ENCODE data around the gene CNN2.

The CNN2 gene

GRCh38 chr19:1032264-1032867 lies 6.0 kb downstream of the CNN2 start:
- no peak for DNase-seq

GRCh38 chr19:1035998-1036621 lies 9.7 kb downstream of the CNN2 start:
- DNase-seq = no peak

DNA sequence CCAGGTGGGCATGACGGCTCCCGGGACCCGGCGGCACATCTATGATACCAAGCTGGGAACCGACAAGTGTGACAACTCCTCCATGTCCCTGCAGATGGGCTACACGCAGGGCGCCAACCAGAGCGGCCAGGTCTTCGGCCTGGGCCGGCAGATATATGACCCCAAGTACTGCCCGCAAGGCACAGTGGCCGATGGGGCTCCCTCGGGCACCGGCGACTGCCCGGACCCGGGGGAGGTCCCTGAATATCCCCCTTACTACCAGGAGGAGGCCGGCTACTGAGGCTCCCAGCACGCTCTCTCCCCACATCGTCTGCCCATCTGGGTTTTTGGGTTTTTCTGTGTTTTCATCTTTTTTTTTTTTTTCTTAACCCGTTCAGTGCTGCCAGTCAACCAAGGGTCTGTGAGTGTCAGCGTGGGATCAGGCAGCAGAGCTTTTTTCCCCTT lies 11.2 kb downstream of the CNN2 start:
- no peak for DNase-seq

DNA sequence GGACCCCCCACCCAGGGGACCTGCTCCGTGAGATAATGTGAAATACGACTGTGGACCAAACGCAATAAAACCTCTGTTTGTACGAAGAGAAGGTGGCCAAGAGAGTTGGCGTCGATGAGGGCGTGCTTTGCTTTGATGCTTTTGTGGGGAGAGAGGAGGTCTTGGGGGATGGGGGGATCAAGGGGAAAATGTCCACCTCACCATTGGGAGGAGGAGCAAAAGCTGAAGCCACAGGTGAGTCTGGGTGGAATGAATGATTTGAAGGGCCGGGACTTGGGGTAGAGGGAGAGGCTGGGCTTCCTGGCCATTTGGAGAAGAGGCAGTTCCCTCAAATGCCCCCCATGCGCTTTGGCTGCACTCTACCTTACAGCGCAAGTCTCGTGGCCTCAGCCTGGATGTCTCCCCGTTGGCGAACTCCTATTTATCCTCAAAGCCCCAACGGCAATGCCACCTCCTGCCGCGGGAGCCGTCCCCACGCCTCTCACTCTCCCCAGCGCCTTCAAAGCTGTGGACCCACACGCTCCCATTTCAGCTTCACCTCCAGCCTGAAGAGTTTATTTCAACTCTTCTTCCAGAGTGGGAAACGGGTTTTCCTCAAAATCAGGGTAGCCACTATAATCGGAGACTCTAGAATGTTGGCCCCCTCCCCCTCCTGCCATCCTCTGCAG lies 12.7 kb downstream of the CNN2 start:
- DNase-seq = no peak

- DNase-seq = peak; percentile 99
Measured at GRCh38 chr19:1039646-1040475, 13.5 kb downstream of the CNN2 start, which contains the start of gene ABCA7. TSS of gene ABCA7 (plus strand) at chr19:1040107. CDS start at chr19:1041362, 1,255 bp downstream.

- DNase-seq = peak; percentile 93
Measured at GRCh38 chr19:1040476-1041271, 14.3 kb downstream of the CNN2 start.

DNA sequence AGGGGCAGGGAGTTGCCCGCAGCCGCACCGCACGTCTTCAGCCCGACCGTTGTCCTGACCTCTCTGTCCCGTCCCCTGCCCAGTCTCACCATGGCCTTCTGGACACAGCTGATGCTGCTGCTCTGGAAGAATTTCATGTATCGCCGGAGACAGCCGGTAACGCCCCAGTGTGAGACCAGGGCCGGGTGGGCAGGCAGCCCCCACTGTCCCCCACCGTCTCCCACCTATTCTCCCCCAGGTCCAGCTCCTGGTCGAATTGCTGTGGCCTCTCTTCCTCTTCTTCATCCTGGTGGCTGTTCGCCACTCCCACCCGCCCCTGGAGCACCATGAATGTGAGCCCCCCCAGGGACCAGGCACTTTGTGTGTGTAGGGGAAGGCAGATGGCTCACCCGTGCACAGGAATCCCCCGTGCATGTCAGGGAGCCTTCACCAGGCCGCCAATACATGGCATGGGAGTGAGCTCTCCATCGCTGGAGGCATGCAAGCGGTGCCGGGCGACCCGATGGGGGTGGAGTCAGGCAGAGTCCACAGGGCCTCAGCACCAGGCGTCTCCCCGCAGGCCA lies 14.9 kb downstream of the CNN2 start:
- no peak for DNase-seq

GRCh38 chr19:1041835-1042685 lies 15.7 kb downstream of the CNN2 start:
- DNase-seq = no peak

GRCh38 chr19:1042689-1043511 lies 16.5 kb downstream of the CNN2 start:
- no peak for DNase-seq

DNA sequence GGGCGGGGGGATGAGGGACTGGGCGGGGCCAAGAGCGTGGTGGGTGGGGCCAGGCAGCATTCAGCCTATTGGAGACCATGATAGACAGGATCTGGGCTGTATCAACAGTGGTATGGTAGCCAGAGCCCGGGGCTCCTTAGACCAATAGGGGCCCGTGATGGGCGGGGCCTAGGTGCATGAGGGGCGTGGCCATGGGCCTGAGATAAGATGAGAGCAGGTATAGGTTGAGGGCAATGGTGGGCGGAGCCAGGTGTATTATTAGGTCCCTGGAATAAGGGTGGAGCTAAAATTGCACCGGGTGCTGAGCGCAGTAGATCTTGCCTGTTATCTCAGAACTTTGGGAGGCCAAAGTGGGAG lies 18.8 kb downstream of the CNN2 start:
- peak; percentile 72 for DNase-seq

DNA sequence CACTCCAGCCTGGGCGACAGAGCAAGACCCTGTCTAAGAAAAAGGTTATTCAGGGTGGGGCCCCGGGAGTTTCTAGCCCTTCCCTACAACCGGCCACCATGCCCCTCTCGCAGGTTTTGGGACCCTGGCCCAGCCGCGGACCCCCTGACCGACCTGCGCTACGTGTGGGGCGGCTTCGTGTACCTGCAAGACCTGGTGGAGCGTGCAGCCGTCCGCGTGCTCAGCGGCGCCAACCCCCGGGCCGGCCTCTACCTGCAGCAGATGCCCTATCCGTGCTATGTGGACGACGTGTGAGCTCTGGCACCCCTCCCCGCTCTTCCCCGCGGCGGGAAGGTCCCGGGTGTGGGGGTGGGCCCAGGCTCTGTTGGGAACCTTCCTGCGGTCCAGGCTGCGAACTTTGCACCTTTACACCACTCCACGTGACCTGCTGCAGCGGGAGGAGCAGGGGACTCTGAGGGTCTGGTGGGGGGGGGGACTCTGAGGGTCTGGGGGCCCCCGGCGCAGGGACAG lies 19.8 kb downstream of the CNN2 start:
- no peak for DNase-seq

- DNase-seq = no peak
Measured at GRCh38 chr19:1046836-1047695, 20.7 kb downstream of the CNN2 start.

DNA sequence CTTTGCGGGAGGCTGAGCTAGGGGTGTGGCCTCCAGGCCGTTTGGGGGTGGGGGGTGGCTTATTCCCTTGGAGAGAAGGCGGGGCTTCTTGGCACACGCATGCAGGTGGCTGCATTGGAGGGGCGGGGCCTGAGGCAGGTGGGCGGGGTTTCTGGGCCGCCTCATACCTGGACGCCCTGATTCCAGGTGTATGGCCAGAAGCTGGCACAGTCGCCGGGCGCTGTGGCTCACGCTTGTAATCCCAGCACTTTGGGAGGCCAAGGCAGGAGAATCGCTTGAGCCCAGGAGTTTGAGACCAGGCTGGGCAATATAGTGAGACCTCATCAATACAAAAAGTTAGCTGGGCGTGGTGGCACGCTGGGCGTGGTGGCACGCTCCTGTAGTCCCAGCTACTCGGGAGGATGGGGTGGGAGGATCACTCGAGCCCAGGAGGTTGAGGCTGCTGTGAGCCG lies 21.3 kb downstream of the CNN2 start:
- no peak for DNase-seq

GRCh38 chr19:1049106-1049505 lies 22.7 kb downstream of the CNN2 start:
- no peak for DNase-seq

GRCh38 chr19:1049800-1050199 lies 23.4 kb downstream of the CNN2 start:
- DNase-seq = no peak

DNA sequence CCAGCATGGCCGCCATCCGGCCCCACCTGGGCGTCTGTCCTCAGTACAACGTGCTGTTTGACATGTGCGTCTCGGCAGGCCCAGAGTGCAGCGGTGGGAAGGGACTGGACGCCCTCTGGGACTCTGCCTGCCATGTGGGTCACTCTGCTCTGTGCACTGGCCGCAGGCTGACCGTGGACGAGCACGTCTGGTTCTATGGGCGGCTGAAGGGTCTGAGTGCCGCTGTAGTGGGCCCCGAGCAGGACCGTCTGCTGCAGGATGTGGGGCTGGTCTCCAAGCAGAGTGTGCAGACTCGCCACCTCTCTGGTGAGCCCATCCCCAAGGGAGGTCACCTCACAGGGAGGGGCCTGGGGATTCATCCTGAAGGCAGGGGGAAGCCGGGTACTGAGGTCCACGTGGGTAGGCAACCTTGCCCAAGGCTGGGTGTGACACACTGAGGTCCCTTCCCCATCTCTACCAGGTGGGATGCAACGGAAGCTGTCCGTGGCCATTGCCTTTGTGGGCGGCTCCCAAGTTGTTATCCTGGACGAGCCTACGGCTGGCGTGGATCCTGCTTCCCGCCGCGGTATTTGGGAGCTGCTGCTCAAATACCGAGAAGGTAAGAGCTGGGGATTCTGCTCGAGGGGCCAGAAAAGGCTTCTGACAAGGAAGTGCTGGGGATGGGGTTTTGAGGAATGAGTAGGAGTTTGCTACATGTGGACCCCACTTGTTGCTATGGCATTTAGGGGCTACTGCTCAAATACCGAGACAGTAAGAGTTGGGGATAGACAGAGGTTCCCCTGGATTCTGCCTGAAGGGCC lies 24.8 kb downstream of the CNN2 start:
- no peak for DNase-seq

DNA sequence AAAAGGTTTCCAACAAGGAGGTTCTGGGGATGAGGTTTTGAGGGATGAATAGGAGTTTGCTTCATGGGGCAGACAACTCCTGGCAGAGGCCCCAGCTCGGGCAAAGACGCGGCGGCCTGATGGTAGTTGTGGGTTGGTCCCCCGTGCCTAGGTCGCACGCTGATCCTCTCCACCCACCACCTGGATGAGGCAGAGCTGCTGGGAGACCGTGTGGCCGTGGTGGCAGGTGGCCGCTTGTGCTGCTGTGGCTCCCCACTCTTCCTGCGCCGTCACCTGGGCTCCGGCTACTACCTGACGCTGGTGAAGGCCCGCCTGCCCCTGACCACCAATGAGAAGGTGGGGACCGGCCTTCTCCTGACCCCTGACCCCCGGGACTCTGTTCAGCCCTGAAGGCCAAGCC lies 25.4 kb downstream of the CNN2 start:
- no peak for DNase-seq

DNA sequence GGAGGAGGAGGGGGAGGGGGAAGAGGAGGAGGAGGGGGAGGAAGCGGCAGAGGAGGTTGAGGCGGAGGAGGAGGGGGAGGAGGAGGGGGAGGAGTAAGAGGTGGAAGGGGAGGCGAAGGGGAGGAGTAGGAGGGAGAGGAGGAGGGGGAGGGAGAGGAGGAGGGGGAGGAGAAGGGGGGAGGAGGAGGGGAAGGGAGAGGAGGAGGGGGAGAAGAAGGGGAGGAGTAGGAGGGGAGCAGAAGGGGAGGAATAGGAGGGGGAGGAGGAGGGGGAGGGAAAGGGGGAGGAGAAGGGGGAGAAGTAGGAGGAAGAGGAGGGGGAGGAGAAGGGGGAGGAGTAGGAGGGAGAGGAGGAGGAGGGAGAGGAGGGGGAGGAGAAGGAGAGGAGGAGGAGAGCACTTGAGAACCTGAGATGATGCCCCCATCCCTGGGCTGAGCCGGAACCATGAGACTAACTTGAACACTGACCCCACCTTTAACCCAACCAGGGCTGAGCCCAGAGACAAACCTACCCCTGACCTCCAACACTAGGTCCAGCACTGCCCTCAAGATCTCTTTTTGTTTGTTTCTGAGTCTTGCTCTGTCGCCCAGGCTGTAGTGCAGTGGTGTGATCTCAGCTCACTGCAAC lies 26.1 kb downstream of the CNN2 start:
- DNase-seq = no peak

All from activated CD4-positive, alpha-beta T cell treated with anti-CD3 and anti-CD28 coated beads, Interleukin-2, amount 50 U/mL, for 16 hours (primary cell).